IMR-90 (cell line): ENCODE results near the gene LINS1. TPM values are rescaled to one million over a fixed set of nuclear protein-coding genes. Genes with fewer than 3 reads are reported as not detected.

ENCODE experiments used
- ATAC-seq: fragments of 200-7000 bp; cut with Tn5 transposase; 2 replicates; pipeline ENCODE4 v1.9.1; 2020; ENCODE audit warnings: low read depth, mild to moderate bottlenecking, moderate library complexity
- BruUV-seq: library from RNA; stranded (reverse); fragments of 400-500 nt; replicated peaks from 2 replicates; lab custom pipeline; 2021; lab: Mats Ljungman, UMichigan
- CTCF ChIA-PET: fragments of 300-600 bp; formaldehyde crosslinking; extraction: SDS; loops from one replicate; lab custom pipeline; 2021; ENCODE audit warnings: antibody characterized with exemption; lab: Yijun Ruan, JAX
- POLR2A ChIA-PET: fragments of 300-600 bp; sonication (Branson Sonifier 250); formaldehyde crosslinking; loops from one replicate; lab custom pipeline; 2022; ENCODE audit warnings: antibody characterized with exemption; ENCODE audit not compliant: unreplicated experiment; lab: Charles Lee
- DNase-seq: peaks from one replicate; pipeline ENCODE4 v3.0.0; 2013
- H2AFZ ChIP-seq: replicated peaks from 2 replicates; pipeline ENCODE3; 2013; ENCODE audit warnings: low read length, mild to moderate bottlenecking; ENCODE audit not compliant: poor library complexity
- H2AK5ac ChIP-seq: 2 replicates; pipeline ENCODE4 v1.6.1; 2013; ENCODE audit warnings: low read depth, low read length, inconsistent platforms
- H2AK9ac ChIP-seq: replicated peaks from 2 replicates; pipeline ENCODE3; 2013; ENCODE audit warnings: mild to moderate bottlenecking, low read depth, low read length, moderate library complexity; ENCODE audit not compliant: poor library complexity
- H2BK120ac ChIP-seq: 2 replicates; pipeline ENCODE4 v1.6.1; 2013; ENCODE audit warnings: low read depth, low read length, inconsistent platforms
- H2BK15ac ChIP-seq: 3 replicates; pipeline ENCODE4 v1.6.1; 2013; ENCODE audit warnings: low read depth, low read length, inconsistent platforms
- H2BK20ac ChIP-seq: 2 replicates; pipeline ENCODE4 v1.6.1; 2013; ENCODE audit warnings: low read depth, mild to moderate bottlenecking, inconsistent platforms, low read length, moderate library complexity
- H2BK5ac ChIP-seq: 2 replicates; pipeline ENCODE4 v1.6.1; 2013; ENCODE audit warnings: mild to moderate bottlenecking, low read depth, low read length, inconsistent platforms; ENCODE audit not compliant: poor library complexity, severe bottlenecking
- H3K14ac ChIP-seq: replicated peaks from 2 replicates; pipeline ENCODE4 v1.6.1; 2013; ENCODE audit warnings: low read depth, low read length, inconsistent platforms
- H3K18ac ChIP-seq: 2 replicates; pipeline ENCODE4 v1.6.1; 2013; ENCODE audit warnings: low read depth, low read length, control low read depth
- H3K23ac ChIP-seq: 2 replicates; pipeline ENCODE4 v1.6.1; 2013; ENCODE audit warnings: low read depth, low read length, inconsistent platforms
- H3K27ac ChIP-seq: 2 replicates; pipeline ENCODE4 v1.5.1; 2013; ENCODE audit warnings: mild to moderate bottlenecking, control low read depth, low read length; ENCODE audit not compliant: insufficient read depth
- H3K27me3 ChIP-seq: 2 replicates; pipeline ENCODE4 v1.6.1; 2013; ENCODE audit warnings: low read length; ENCODE audit not compliant: control insufficient read depth, insufficient read depth
- H3K36me3 ChIP-seq: 2 replicates; pipeline ENCODE4 v1.6.1; 2013; ENCODE audit warnings: low read length, mixed read lengths; ENCODE audit not compliant: control insufficient read depth, insufficient read depth
- H3K4ac ChIP-seq: 2 replicates; pipeline ENCODE4 v1.6.1; 2013; ENCODE audit warnings: low read depth, low read length, inconsistent platforms
- H3K4me1 ChIP-seq: 2 replicates; pipeline ENCODE4 v1.6.1; 2013; ENCODE audit warnings: low read length, mixed read lengths; ENCODE audit not compliant: control insufficient read depth, insufficient read depth
- H3K4me2 ChIP-seq: 2 replicates; pipeline ENCODE4 v1.6.1; 2013; ENCODE audit warnings: low read depth, mild to moderate bottlenecking, control low read depth, low read length, moderate library complexity
- H3K4me3 ChIP-seq: 2 replicates; pipeline ENCODE4 v1.5.1; 2013; ENCODE audit warnings: low read depth, mild to moderate bottlenecking, control low read depth, low read length, moderate library complexity; ENCODE audit not compliant: insufficient read depth
- H3K56ac ChIP-seq: 2 replicates; pipeline ENCODE4 v1.6.1; 2013; ENCODE audit warnings: low read length, inconsistent platforms; ENCODE audit not compliant: insufficient read depth; ENCODE audit errors: extremely low read depth
- H3K79me1 ChIP-seq, 2 experiments: 2 replicates each; pipeline ENCODE4 v1.6.1; 2013; ENCODE audit warnings: low read length in 2 of 2, inconsistent platforms in 1 of 2, low read depth in 1 of 2
- H3K9ac ChIP-seq: 2 replicates; pipeline ENCODE4 v1.6.1; 2013; ENCODE audit warnings: low read depth, low read length, control low read depth
- H3K9me1 ChIP-seq: 2 replicates; pipeline ENCODE4 v1.6.1; 2013; ENCODE audit warnings: low read length, inconsistent platforms; ENCODE audit not compliant: insufficient read depth
- H3K9me3 ChIP-seq: 2 replicates; pipeline ENCODE4 v1.6.1; 2013; ENCODE audit warnings: low read length; ENCODE audit not compliant: control insufficient read depth, insufficient read depth
- H4K20me1 ChIP-seq: 2 replicates; pipeline ENCODE4 v1.6.1; 2013; ENCODE audit warnings: low read length, inconsistent platforms; ENCODE audit not compliant: insufficient read depth
- H4K5ac ChIP-seq: 2 replicates; pipeline ENCODE4 v1.6.1; 2013; ENCODE audit warnings: mild to moderate bottlenecking, low read depth, low read length, control low read depth
- H4K8ac ChIP-seq, 2 experiments: 2 replicates each; pipeline ENCODE4 v1.6.1; 2013; ENCODE audit warnings: low read depth in 2 of 2, low read length in 2 of 2, control low read depth in 1 of 2, inconsistent platforms in 1 of 2
- H4K91ac ChIP-seq: 2 replicates; pipeline ENCODE4 v1.6.1; 2013; ENCODE audit warnings: low read depth, low read length, inconsistent platforms; ENCODE audit not compliant: insufficient read depth
- BHLHE40 ChIP-seq: fragments of 150-350 bp; IDR thresholded peaks from 2 replicates; pipeline ENCODE4 v1.6.1; 2016; ENCODE audit warnings: mild to moderate bottlenecking, low read depth, low read length
- CTCF ChIP-seq: conservative IDR thresholded peaks from 2 replicates; pipeline ENCODE4 v1.5.1; 2012; ENCODE audit warnings: mild to moderate bottlenecking, low read depth, low read length, improper control_type of control experiment
- ELK1 ChIP-seq: fragments of 150-350 bp; IDR thresholded peaks from 2 replicates; pipeline ENCODE4 v1.6.1; 2016; ENCODE audit warnings: low read depth, mild to moderate bottlenecking, low read length, moderate library complexity, borderline replicate concordance
- MAFK ChIP-seq: IDR thresholded peaks from 2 replicates; pipeline ENCODE4 v1.6.1; 2012; ENCODE audit warnings: low read depth, low read length, improper control_type of control experiment
- MXI1 ChIP-seq: IDR thresholded peaks from 2 replicates; pipeline ENCODE4 v1.6.1; 2012; ENCODE audit warnings: low read depth, mild to moderate bottlenecking, low read length, moderate library complexity, borderline replicate concordance
- RAD21 ChIP-seq: IDR thresholded peaks from 2 replicates; pipeline ENCODE4 v1.6.1; 2012; ENCODE audit warnings: low read length, improper control_type of control experiment
- USF2 ChIP-seq: fragments of 150-350 bp; IDR thresholded peaks from 2 replicates; pipeline ENCODE4 v1.6.1; 2017; ENCODE audit warnings: mild to moderate bottlenecking, antibody characterized with exemption, low read length, low read depth
- WGBS, 2 experiments: methylation state at CpG; one replicate each; pipeline versions ENCODE4 v1.1.5 to v1.1.7; 2013; ENCODE audit warnings: missing lambda C conversion rate in 2 of 2; ENCODE audit not compliant: insufficient read length in 1 of 2; ENCODE audit errors: extremely low coverage in 2 of 2; 5-methylcytosine and 5-hydroxymethylcytosine counted together
- dilution Hi-C: fragments of 300-500 bp; cut with HindIII; formaldehyde crosslinking; loops from one replicate; pipeline ENCODE4 v1.14.3; 2018; ENCODE audit warnings: low sequenced_read_pairs; ENCODE audit not compliant: unreplicated experiment
- in situ Hi-C: fragments of 300-500 bp; cut with MboI; formaldehyde crosslinking; loops from 3 replicates; pipeline ENCODE4 v1.14.3; 2019; ENCODE audit warnings: low sequenced_read_pairs, inconsistent platforms, mixed read lengths
- intact Hi-C: fragments of 100-400 bp; cut with micrococcal nuclease; formaldehyde crosslinking; loops from 2 replicates; pipeline ENCODE4 v1.10.0; 2022
- polyA plus RNA-seq, 3 experiments: library from polyadenylated mRNA; depleted of rRNA; stranded (reverse); fragments of >200 nt; gene quantifications; 2 replicates each; pipeline ENCODE4 v1.2.3, GENCODE V29; 2012; ENCODE audit warnings: low replicate concordance in 1 of 3
- total RNA-seq: library from RNA; depleted of rRNA; stranded (reverse); fragments of >200 nt; gene quantifications from 2 replicates; pipeline ENCODE4 v1.2.3, GENCODE V29; 2012

The LINS1 gene
- total and polyA plus RNA-seq, 2 of the 4 experiments (the other 2 are of a cell fraction) = 6.9 to 10.6 TPM

- no peak overlapping the region for H2BK20ac ChIP-seq
- no peak overlapping the region for H4K91ac ChIP-seq
- H3K56ac ChIP-seq = no peak overlapping the region
- intact Hi-C loops (no loop called here), in situ Hi-C loops (loop anchor here (5.0 to 10.0 kb wide), 2 partner anchors 372 to 629 kb away; no protein-coding TSS in a partner anchor), dilution Hi-C loops (loop anchor here (25.0 kb wide), 1 partner anchor 377 kb away; no protein-coding TSS in a partner anchor)
- no peak overlapping the region for H3K4me3 ChIP-seq
- peaks cover 24 to 52% of the 10 kb centered on the region in 2 experiments for H3K79me1 ChIP-seq
- H2BK5ac ChIP-seq = no peak overlapping the region
- H3K4me1 ChIP-seq = no peaks in the 10 kb centered on the region; the same call in 1 of the 2 replicates
- no peak overlapping the region for H2BK120ac ChIP-seq
- POLR2A ChIA-PET = no interaction called here
- H3K4ac ChIP-seq = no peak overlapping the region
- no peak overlapping the region for H2BK15ac ChIP-seq
- H2AK5ac ChIP-seq = no peak overlapping the region
- DNase-seq (no peak), ATAC-seq (no peak)
- CTCF ChIA-PET = interaction anchor here (0.7 kb wide), 1 partner anchor 371 kb away, joined by 3 read pairs; no protein-coding TSS in a partner anchor
- no peak overlapping the region for H3K23ac ChIP-seq
- no peaks in the 10 kb centered on the region for H3K9me1 ChIP-seq
- no peak overlapping the region for H3K18ac ChIP-seq
- H3K36me3 ChIP-seq = peaks cover 14% of the 10 kb centered on the region
- WGBS, 2 experiments = 83% methylated on average over 2 of the region's 11 CpGs; no CpG with 5 or more reads in 1 of the 2 experiments
- H2AFZ ChIP-seq = no peak overlapping the region
- no peaks in the 10 kb centered on the region for H3K9me3 ChIP-seq
- no TSS peak for BruUV-seq
- H4K5ac ChIP-seq = no peak overlapping the region
- H4K20me1 ChIP-seq = 0 out of 2 replicates have a peak, but pooled peaks cover 6% of the 10 kb centered on the region
- H3K14ac ChIP-seq = no peak overlapping the region
- no peak overlapping the region for H3K9ac ChIP-seq
- H3K4me2 ChIP-seq = no peak overlapping the region
- no peaks in the 10 kb centered on the region for H3K27me3 ChIP-seq
- no peak for TF ChIP-seq MXI1
- TF ChIP-seq USF2 = no peak
- no peak for TF ChIP-seq ELK1
- no peak for TF ChIP-seq CTCF
- TF ChIP-seq MAFK = no peak
- TF ChIP-seq BHLHE40 = no peak
- no peak for TF ChIP-seq RAD21
- no peak overlapping the region for H2AK9ac ChIP-seq
- no peak overlapping the region for H4K8ac ChIP-seq
- H3K27ac ChIP-seq = no peak overlapping the region
Measured at GRCh38 chr15:100635406-100636071, 33.6 kb upstream of the LINS1 start.
